HL-60 (cell line): ENCODE measurements around the gene DPYSL5.

Source experiments
- CTCF ChIP-seq: IDR thresholded peaks from one replicate; pipeline ENCODE4 v1.5.1; 2011; ENCODE audit warnings: low read length, control low read depth, inconsistent platforms; ENCODE audit not compliant: insufficient read depth
- GABPA ChIP-seq: IDR thresholded peaks from 2 replicates; pipeline ENCODE4 v1.6.1; 2012; ENCODE audit warnings: low read depth
- POLR2AphosphoS5 ChIP-seq: IDR thresholded peaks from 2 replicates; pipeline ENCODE4 v1.6.1; 2012; ENCODE audit warnings: low read depth
- REST ChIP-seq: IDR thresholded peaks from 2 replicates; pipeline ENCODE4 v1.6.1; 2012; ENCODE audit warnings: low read depth; ENCODE audit not compliant: insufficient replicate concordance
- SPI1 ChIP-seq: IDR thresholded peaks from 2 replicates; pipeline ENCODE4 v1.6.1; 2012; ENCODE audit warnings: low read depth, mild to moderate bottlenecking, borderline replicate concordance

GRCh38 chr2:26849056-26849999 lies 1.4 kb downstream of the DPYSL5 start:
- TF ChIP-seq CTCF (no peak), REST (no peak), POLR2AphosphoS5 (no peak), GABPA (no peak), SPI1 (no peak)
